ENCODE measurements around the gene TTBK2. TPM values are rescaled to one million over a fixed set of nuclear protein-coding genes. Genes with fewer than 3 reads are reported as not detected.

Gene TTBK2
- total RNA-seq, 2 experiments from 2014 or later = 14.2 to 20.8 TPM

DNA sequence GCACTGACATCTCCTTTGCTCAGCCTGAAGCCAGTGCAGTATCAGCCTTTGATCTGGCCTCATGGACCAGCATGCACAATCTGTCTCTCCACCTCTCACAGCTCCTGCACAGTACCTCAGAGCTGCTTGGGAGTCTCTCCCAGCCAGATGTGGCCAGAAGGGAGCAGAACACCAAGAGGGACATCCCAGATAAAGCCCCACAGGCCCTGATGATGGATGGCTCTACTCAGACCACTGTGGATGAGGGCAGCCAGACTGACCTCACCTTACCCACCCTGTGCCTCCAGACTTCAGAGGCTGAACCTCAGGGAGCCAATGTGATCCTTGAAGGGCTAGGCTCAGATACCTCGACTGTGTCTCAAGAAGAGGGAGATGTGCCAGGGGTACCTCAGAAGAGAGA, 228.0 kb downstream of the TTBK2 start:
- Histone ChIP-seq H3K4me3 (ENCODE audit: low read depth, low read length, poor library complexity, severe bottlenecking) (no peak overlapping the region), H3K9me3 (ENCODE audit: low read length) (no peaks in the 10 kb centered on the region), H3K36me3 (ENCODE audit: insufficient read depth, low read length) (peaks cover 3% of the 10 kb centered on the region; the same call in 1 of the 2 replicates), H2AFZ (ENCODE audit: low read length) (no peak overlapping the region), H3K79me2 (ENCODE audit: insufficient read depth, low read depth, low read length) (no peaks in the 10 kb centered on the region), H3K27ac (ENCODE audit: low read depth, low read length, poor library complexity, severe bottlenecking) (no peak overlapping the region), H3K4me1 (ENCODE audit: insufficient read depth, low read length, poor library complexity, severe bottlenecking) (no peaks in the 10 kb centered on the region), H3K4me2 (ENCODE audit: low read length) (no peak overlapping the region), H4K20me1 (ENCODE audit: insufficient read depth, low read length) (no peaks in the 10 kb centered on the region), H3K9me2 (ENCODE audit: insufficient read depth, low read length) (no peaks in the 10 kb centered on the region)
- intact Hi-C loops (cut with micrococcal nuclease; ENCODE audit: unreplicated experiment) = no loop called here
- no TSS peak for BruUV-seq (replicated peaks)
- DNase-seq (ENCODE audit: low spot score) = no peak
- TF ChIP-seq EZH2phosphoT487 (IDR thresholded peaks at IDR 0.05; ENCODE audit: borderline replicate concordance, low read depth, low read length) = no peak
- TF ChIP-seq, protein P1, sequence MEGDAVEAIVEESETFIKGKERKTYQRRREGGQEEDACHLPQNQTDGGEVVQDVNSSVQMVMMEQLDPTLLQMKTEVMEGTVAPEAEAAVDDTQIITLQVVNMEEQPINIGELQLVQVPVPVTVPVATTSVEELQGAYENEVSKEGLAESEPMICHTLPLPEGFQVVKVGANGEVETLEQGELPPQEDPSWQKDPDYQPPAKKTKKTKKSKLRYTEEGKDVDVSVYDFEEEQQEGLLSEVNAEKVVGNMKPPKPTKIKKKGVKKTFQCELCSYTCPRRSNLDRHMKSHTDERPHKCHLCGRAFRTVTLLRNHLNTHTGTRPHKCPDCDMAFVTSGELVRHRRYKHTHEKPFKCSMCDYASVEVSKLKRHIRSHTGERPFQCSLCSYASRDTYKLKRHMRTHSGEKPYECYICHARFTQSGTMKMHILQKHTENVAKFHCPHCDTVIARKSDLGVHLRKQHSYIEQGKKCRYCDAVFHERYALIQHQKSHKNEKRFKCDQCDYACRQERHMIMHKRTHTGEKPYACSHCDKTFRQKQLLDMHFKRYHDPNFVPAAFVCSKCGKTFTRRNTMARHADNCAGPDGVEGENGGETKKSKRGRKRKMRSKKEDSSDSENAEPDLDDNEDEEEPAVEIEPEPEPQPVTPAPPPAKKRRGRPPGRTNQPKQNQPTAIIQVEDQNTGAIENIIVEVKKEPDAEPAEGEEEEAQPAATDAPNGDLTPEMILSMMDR (conservative IDR thresholded peaks at IDR 0.05; ENCODE audit: low read length) = no peak
- POLR2A ChIA-PET = no interaction called here
- CTCF ChIA-PET (ENCODE audit: unreplicated experiment) = no interaction called here

DNA sequence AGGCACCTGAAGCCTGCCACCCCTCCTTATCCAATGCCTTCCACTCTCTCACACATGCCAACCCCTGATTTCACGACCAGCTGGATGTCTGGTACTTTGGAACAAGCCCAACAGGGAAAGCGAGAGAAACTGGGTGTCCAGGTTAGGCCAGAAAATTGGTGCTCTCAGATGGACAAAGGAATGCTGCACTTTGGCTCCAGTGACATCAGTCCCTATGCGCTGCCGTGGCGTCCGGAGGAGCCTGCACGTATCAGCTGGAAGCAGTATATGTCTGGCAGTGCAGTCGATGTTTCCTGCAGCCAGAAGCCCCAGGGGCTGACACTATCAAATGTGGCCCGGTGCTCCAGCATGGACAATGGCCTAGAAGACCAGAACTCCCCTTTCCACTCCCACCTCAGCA, 228.8 kb downstream of the TTBK2 start:
- BruUV-seq (replicated peaks) = no TSS peak
- TF ChIP-seq, protein P1 (conservative IDR thresholded peaks at IDR 0.05; ENCODE audit: low read length) = no peak
- TF ChIP-seq EZH2phosphoT487 (IDR thresholded peaks at IDR 0.05; ENCODE audit: borderline replicate concordance, low read depth, low read length) = no peak
- CTCF ChIA-PET (ENCODE audit: unreplicated experiment) = no interaction called here
- no peaks in the 10 kb centered on the region for H3K9me3 ChIP-seq (ENCODE audit: low read length)
- H2AFZ ChIP-seq (ENCODE audit: low read length) = no peak overlapping the region
- H3K4me3 ChIP-seq (ENCODE audit: low read depth, low read length, poor library complexity, severe bottlenecking) = no peak overlapping the region
- H4K20me1 ChIP-seq (ENCODE audit: insufficient read depth, low read length) = no peaks in the 10 kb centered on the region
- intact Hi-C loops (cut with micrococcal nuclease; ENCODE audit: unreplicated experiment) = no loop called here
- H3K36me3 ChIP-seq (ENCODE audit: insufficient read depth, low read length) = peaks cover 9% of the 10 kb centered on the region
- POLR2A ChIA-PET = no interaction called here
- no peak overlapping the region for H3K4me2 ChIP-seq (ENCODE audit: low read length)
- no peaks in the 10 kb centered on the region for H3K79me2 ChIP-seq (ENCODE audit: insufficient read depth, low read depth, low read length)
- no peak overlapping the region for H3K27ac ChIP-seq (ENCODE audit: low read depth, low read length, poor library complexity, severe bottlenecking)
- no peaks in the 10 kb centered on the region for H3K4me1 ChIP-seq (ENCODE audit: insufficient read depth, low read length, poor library complexity, severe bottlenecking)
- H3K9me2 ChIP-seq (ENCODE audit: insufficient read depth, low read length) = no peaks in the 10 kb centered on the region
- DNase-seq (ENCODE audit: low spot score) = no peak

DNA sequence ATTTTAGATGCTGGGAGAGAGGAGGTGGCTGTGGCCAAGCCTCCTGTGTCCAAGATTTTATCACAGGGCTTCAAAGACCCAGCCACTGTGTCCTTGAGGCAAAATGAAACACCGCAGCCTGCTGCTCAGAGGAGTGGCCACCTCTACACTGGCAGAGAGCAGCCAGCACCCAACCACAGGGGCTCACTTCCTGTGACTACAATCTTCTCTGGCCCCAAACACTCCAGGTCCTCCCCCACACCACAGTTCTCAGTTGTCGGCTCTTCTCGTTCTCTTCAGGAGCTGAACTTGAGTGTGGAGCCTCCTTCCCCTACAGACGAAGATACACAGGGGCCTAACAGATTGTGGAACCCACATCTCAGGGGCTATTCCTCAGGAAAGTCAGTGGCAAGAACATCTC, 229.3 kb downstream of the TTBK2 start:
- CTCF ChIA-PET (ENCODE audit: unreplicated experiment) = no interaction called here
- no peaks in the 10 kb centered on the region for H3K9me2 ChIP-seq (ENCODE audit: insufficient read depth, low read length)
- H2AFZ ChIP-seq (ENCODE audit: low read length) = no peak overlapping the region
- no peaks in the 10 kb centered on the region for H4K20me1 ChIP-seq (ENCODE audit: insufficient read depth, low read length)
- peaks cover 9% of the 10 kb centered on the region for H3K36me3 ChIP-seq (ENCODE audit: insufficient read depth, low read length)
- H3K4me3 ChIP-seq (ENCODE audit: low read depth, low read length, poor library complexity, severe bottlenecking) = no peak overlapping the region
- H3K4me1 ChIP-seq (ENCODE audit: insufficient read depth, low read length, poor library complexity, severe bottlenecking) = no peaks in the 10 kb centered on the region
- no peak for TF ChIP-seq EZH2phosphoT487 (IDR thresholded peaks at IDR 0.05; ENCODE audit: borderline replicate concordance, low read depth, low read length)
- TF ChIP-seq, protein P1 (conservative IDR thresholded peaks at IDR 0.05; ENCODE audit: low read length) = no peak
- BruUV-seq (replicated peaks) = no TSS peak
- H3K79me2 ChIP-seq (ENCODE audit: insufficient read depth, low read depth, low read length) = no peaks in the 10 kb centered on the region
- intact Hi-C loops (cut with micrococcal nuclease; ENCODE audit: unreplicated experiment) = no loop called here
- no peak overlapping the region for H3K27ac ChIP-seq (ENCODE audit: low read depth, low read length, poor library complexity, severe bottlenecking)
- H3K9me3 ChIP-seq (ENCODE audit: low read length) = no peaks in the 10 kb centered on the region
- no peak overlapping the region for H3K4me2 ChIP-seq (ENCODE audit: low read length)
- DNase-seq (ENCODE audit: low spot score) = no peak
- POLR2A ChIA-PET = no interaction called here

Small RNAs within 50 kb of the gene (small RNA-seq; reads per million reads assigned to genes)
- not detected for gene KRT8P50

Other genes starting within 250 kb of the TTBK2 start
- gene CDAN1, start 183.7 kb downstream of the TTBK2 start, total RNA-seq (2014; rRNA removed; shearing (Covaris generic)) = 26.1 and 28.9 TPM in 2 replicates
- 29.5 and 33.6 TPM in 2 replicates for gene CDAN1, start 183.7 kb downstream of the TTBK2 start, total RNA-seq (2022)
- gene UBR1, start 185.3 kb upstream of the TTBK2 start, total RNA-seq (2014; rRNA removed; shearing (Covaris generic)) = 19.8 and 20.7 TPM in 2 replicates
- 33.5 and 38.9 TPM in 2 replicates for gene UBR1, start 185.3 kb upstream of the TTBK2 start, total RNA-seq (2022)
- gene TMEM62, start 212.8 kb upstream of the TTBK2 start, total RNA-seq (2014; rRNA removed; shearing (Covaris generic)) = 24.2 and 26.4 TPM in 2 replicates
- 27.1 and 27.4 TPM in 2 replicates for gene TMEM62, start 212.8 kb upstream of the TTBK2 start, total RNA-seq (2022)

All from OCI-LY7 (cell line).